ENCODE data around the gene C17orf113. TPM values are rescaled to one million over a fixed set of nuclear protein-coding genes. Genes with fewer than 3 reads are reported as not detected.
A peak's percentile ranks its signal among the peaks of the same experiment; 100 is the strongest.

Gene C17orf113
- total and polyA plus RNA-seq, 2 of the 13 experiments (the other 11 are each of a cell fraction or from before 2014, with no cell fraction given): 0.87 to 1.1 TPM

DNA sequence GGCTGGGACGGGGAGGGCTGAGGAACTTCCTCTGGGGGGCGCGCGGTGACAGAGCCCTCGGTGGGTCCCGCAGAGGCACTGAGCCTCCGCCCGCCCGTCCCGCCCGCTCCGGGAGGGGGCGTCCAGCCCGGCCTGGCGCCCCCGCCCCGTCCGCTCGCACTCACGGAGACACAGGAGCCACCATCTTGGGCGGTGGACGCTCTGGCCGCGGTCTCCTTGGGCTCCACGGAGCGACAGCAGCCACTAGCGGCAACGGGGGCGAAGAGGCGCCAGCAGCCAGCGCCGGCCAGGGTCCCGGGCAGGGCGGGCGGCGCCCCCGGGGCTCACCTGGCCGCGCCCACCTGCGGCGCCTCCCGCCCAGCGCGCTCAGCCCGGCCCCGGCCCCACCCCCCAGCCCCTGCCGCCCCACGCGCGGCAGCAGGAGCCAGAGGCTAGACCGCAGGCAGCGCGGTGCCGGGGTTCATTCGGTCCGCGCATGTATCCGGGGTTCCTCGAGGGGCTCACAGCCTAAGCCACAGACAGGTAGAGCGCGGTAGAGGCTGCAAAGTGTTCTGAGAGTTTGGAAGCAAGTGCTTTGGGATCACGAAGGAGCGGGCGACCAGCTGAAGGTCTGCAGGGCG lies at the start of gene C17orf113 (continued):
- TF ChIP-seq HDAC1 (CRISPR knock-in tag; IDR thresholded peaks at IDR 0.05) (peak; percentile 81), FOSL1 (CRISPR knock-in tag; IDR thresholded peaks at IDR 0.05; ENCODE audit: borderline replicate concordance) (no peak), POLR2G (IDR thresholded peaks at IDR 0.05; ENCODE audit: low read depth, low read length) (peak; percentile 67; the same call in 1 of the 2 replicates), PPARG (CRISPR knock-in tag; conservative IDR thresholded peaks at IDR 0.05) (0 out of 2 replicates have a peak, but pooled peaks have one; percentile 10), ZNF180 (CRISPR knock-in tag; IDR thresholded peaks at IDR 0.05; ENCODE audit: borderline replicate concordance, low read depth) (no peak), RXRA (CRISPR knock-in tag; IDR thresholded peaks at IDR 0.05) (peak; percentile 31; the same call in 1 of the 2 replicates), RBFOX2 (IDR thresholded peaks at IDR 0.05; ENCODE audit: low read depth, low read length) (peak; percentile 75), MIXL1 (CRISPR knock-in tag; IDR thresholded peaks at IDR 0.05) (0 out of 2 replicates have a peak, but pooled peaks have one; percentile 10), ZNF552 (CRISPR knock-in tag; IDR thresholded peaks at IDR 0.05; ENCODE audit: borderline replicate concordance) (0 out of 2 replicates have a peak, but pooled peaks have one; percentile 28), ATAD3A (CRISPR knock-in tag; IDR thresholded peaks at IDR 0.05) (no peak), RARA (CRISPR knock-in tag; IDR thresholded peaks at IDR 0.05) (no peak), BRD4 (CRISPR knock-in tag; IDR thresholded peaks at IDR 0.05) (peak; percentile 81; the same call in 1 of the 2 replicates), HNRNPLL (IDR thresholded peaks at IDR 0.05; ENCODE audit: low read depth, low read length, poor library complexity, severe bottlenecking) (peak; percentile 42), ZNF678 (CRISPR knock-in tag; IDR thresholded peaks at IDR 0.05) (0 out of 2 replicates have a peak, but pooled peaks have one; percentile 39), PHF20 (CRISPR knock-in tag; IDR thresholded peaks at IDR 0.05) (peak; percentile 49; the same call in 1 of the 2 replicates), KAT7 (CRISPR knock-in tag; IDR thresholded peaks at IDR 0.05; ENCODE audit: borderline replicate concordance) (0 out of 2 replicates have a peak, but pooled peaks have one; percentile 58), XRCC5 (optimal IDR thresholded peaks at IDR 0.05; ENCODE audit: low read length) (peak; percentile 75), CEBPB (IDR thresholded peaks at IDR 0.05; ENCODE audit: borderline replicate concordance, low read depth, low read length) (no peak), SP2 (CRISPR knock-in tag; IDR thresholded peaks at IDR 0.05) (no peak), ZNF720 (CRISPR knock-in tag; IDR thresholded peaks at IDR 0.05) (no peak), ZNF230 (CRISPR knock-in tag; IDR thresholded peaks at IDR 0.05) (no peak), FOXA3 (CRISPR knock-in tag; IDR thresholded peaks at IDR 0.05) (0 out of 2 replicates have a peak, but pooled peaks have one; percentile 12)
- TF ChIP-seq, protein P1, sequence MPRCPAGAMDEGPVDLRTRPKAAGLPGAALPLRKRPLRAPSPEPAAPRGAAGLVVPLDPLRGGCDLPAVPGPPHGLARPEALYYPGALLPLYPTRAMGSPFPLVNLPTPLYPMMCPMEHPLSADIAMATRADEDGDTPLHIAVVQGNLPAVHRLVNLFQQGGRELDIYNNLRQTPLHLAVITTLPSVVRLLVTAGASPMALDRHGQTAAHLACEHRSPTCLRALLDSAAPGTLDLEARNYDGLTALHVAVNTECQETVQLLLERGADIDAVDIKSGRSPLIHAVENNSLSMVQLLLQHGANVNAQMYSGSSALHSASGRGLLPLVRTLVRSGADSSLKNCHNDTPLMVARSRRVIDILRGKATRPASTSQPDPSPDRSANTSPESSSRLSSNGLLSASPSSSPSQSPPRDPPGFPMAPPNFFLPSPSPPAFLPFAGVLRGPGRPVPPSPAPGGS (CRISPR knock-in tag; IDR thresholded peaks at IDR 0.05): no peak
- TF ChIP-seq, protein P2, sequence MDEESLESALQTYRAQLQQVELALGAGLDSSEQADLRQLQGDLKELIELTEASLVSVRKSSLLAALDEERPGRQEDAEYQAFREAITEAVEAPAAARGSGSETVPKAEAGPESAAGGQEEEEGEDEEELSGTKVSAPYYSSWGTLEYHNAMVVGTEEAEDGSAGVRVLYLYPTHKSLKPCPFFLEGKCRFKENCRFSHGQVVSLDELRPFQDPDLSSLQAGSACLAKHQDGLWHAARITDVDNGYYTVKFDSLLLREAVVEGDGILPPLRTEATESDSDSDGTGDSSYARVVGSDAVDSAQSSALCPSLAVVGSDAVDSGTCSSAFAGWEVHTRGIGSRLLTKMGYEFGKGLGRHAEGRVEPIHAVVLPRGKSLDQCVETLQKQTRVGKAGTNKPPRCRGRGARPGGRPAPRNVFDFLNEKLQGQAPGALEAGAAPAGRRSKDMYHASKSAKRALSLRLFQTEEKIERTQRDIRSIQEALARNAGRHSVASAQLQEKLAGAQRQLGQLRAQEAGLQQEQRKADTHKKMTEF (CRISPR knock-in tag; IDR thresholded peaks at IDR 0.05): peak; percentile 62; the same call in 1 of the 2 replicates
- TF ChIP-seq, protein P3, sequence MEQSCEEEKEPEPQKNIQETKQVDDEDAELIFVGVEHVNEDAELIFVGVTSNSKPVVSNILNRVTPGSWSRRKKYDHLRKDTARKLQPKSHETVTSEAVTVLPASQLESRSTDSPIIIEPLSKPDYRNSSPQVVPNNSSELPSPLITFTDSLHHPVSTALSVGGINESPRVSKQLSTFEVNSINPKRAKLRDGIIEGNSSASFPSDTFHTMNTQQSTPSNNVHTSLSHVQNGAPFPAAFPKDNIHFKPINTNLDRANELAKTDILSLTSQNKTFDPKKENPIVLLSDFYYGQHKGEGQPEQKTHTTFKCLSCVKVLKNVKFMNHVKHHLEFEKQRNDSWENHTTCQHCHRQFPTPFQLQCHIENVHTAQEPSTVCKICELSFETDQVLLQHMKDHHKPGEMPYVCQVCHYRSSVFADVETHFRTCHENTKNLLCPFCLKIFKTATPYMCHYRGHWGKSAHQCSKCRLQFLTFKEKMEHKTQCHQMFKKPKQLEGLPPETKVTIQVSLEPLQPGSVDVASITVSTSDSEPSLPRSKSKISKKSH (CRISPR knock-in tag; IDR thresholded peaks at IDR 0.05; ENCODE audit: borderline replicate concordance): peak; percentile 10; the same call in 1 of the 2 replicates

Data from HepG2 (cell line).